HepG2 (cell line): ENCODE results near the gene FGF18. TPM values are rescaled to one million over a fixed set of nuclear protein-coding genes. Genes with fewer than 3 reads are reported as not detected.

Source experiments
- ATAC-seq: fragments of 200-7000 bp; cut with Tn5 transposase; 3 replicates; pipeline ENCODE4 v1.9.1; 2020; ENCODE audit warnings: mild to moderate bottlenecking, moderate library complexity
- BruUV-seq: library from RNA; stranded (reverse); fragments of 400-500 nt; replicated peaks from 2 replicates; lab custom pipeline; 2021; lab: Mats Ljungman, UMichigan
- CTCF ChIA-PET: fragments of 300-600 bp; formaldehyde crosslinking; extraction: SDS; loops from one replicate; lab custom pipeline; 2021; ENCODE audit warnings: low total read pairs, inconsistent platforms, low intra/inter-chr PET ratio; lab: Yijun Ruan, JAX
- POLR2A ChIA-PET: fragments of 350-600 bp; sonication (Branson Sonifier 250); formaldehyde crosslinking; loops from one replicate; lab custom pipeline; 2020; ENCODE audit warnings: antibody characterized with exemption, inconsistent platforms; lab: Yijun Ruan, JAX
- DNase-seq: peaks from one replicate; pipeline ENCODE4 v3.0.0-alpha.2; 2015; ENCODE audit warnings: low spot score
- FAIRE-seq: peaks from 3 replicates; lab custom pipeline; 2011; peaks lifted over from hg19 to GRCh38; lab: Jason Lieb, UNC
- H2AFZ ChIP-seq: one replicate; pipeline ENCODE4 v1.6.1; 2011; ENCODE audit warnings: low read length, inconsistent platforms
- H3K27ac ChIP-seq: fragments of 300-600 bp; 3 replicates; pipeline ENCODE4 v1.8.0; 2011; ENCODE audit warnings: mixed run types, mild to moderate bottlenecking, mixed read lengths, low read length, inconsistent platforms; ENCODE audit not compliant: insufficient read depth; ENCODE audit errors: extremely low read length
- H3K27me3 ChIP-seq, 2 experiments: fragments of 200-600 bp in 1 of 2; 2 replicates in 1 of 2; 3 replicates in 1 of 2; pipeline versions ENCODE4 v1.6.0 to v1.8.0; 2011; ENCODE audit warnings: low read length in 2 of 2, mild to moderate bottlenecking in 2 of 2, moderate library complexity in 2 of 2, inconsistent platforms in 1 of 2; ENCODE audit not compliant: insufficient read depth in 2 of 2, control insufficient read depth in 1 of 2
- H3K36me3 ChIP-seq, 2 experiments: fragments of 200-600 bp in 1 of 2; replicated peaks in 1 of 2; 2 replicates in 1 of 2; 3 replicates in 1 of 2; pipeline versions ENCODE4 v1.5.1 to v1.8.0; 2011; ENCODE audit warnings: low read length in 2 of 2, inconsistent platforms in 1 of 2; ENCODE audit not compliant: insufficient read depth in 2 of 2, control insufficient read depth in 1 of 2
- H3K4me1 ChIP-seq: 2 replicates; pipeline ENCODE4 v1.5.1; 2012; ENCODE audit warnings: low read length, inconsistent platforms; ENCODE audit not compliant: insufficient read depth
- H3K4me2 ChIP-seq: 2 replicates; pipeline ENCODE4 v1.6.0; 2011; ENCODE audit warnings: low read depth, low read length, inconsistent platforms
- H3K4me3 ChIP-seq, 3 experiments: fragments of 200-600 bp in 1 of 3; sonication (generic), shearing (Covaris generic) in 1 of 3; replicated peaks in 1 of 3; 2 replicates each; pipeline ENCODE4 v1.5.1; 2011 to 2016; ENCODE audit warnings: low read length in 3 of 3, inconsistent platforms in 2 of 3, low read depth in 2 of 3, mild to moderate bottlenecking in 2 of 3, control low read depth in 1 of 3, mixed read lengths in 1 of 3; ENCODE audit not compliant: insufficient read depth in 1 of 3
- H3K79me2 ChIP-seq: one replicate; pipeline ENCODE4 v1.6.1; 2011; ENCODE audit warnings: low read length, inconsistent platforms; ENCODE audit not compliant: insufficient read depth
- H3K9ac ChIP-seq: 2 replicates; pipeline ENCODE4 v1.6.0; 2011; ENCODE audit warnings: mild to moderate bottlenecking, low read depth, low read length, inconsistent platforms; ENCODE audit not compliant: insufficient read depth
- H3K9me3 ChIP-seq: 2 replicates; pipeline ENCODE4 v1.5.1; 2012; ENCODE audit warnings: mild to moderate bottlenecking, low read length
- H4K20me1 ChIP-seq: 2 replicates; pipeline ENCODE4 v1.6.0; 2011; ENCODE audit warnings: inconsistent platforms, mild to moderate bottlenecking, low read length, moderate library complexity; ENCODE audit not compliant: insufficient read depth
- ATF1 ChIP-seq: IDR thresholded peaks from 2 replicates; pipeline ENCODE4 v1.6.1; 2016; ENCODE audit warnings: mild to moderate bottlenecking, control low read depth
- KLF11 ChIP-seq: IDR thresholded peaks from 2 replicates; pipeline ENCODE4 v1.6.1; 2016; ENCODE audit warnings: missing compliant biosample characterization
- MED13 ChIP-seq: sonication (generic); formaldehyde crosslinking; IDR thresholded peaks from 2 replicates; pipeline ENCODE4 v1.5.0; 2020; ENCODE audit warnings: missing genetic modification reagents
- PAF1 ChIP-seq: IDR thresholded peaks from 2 replicates; pipeline ENCODE4 v1.6.1; 2016; ENCODE audit warnings: missing genetic modification reagents, missing compliant biosample characterization
- PTBP1 ChIP-seq: fragments of 200-400 bp; formaldehyde crosslinking; IDR thresholded peaks from 2 replicates; pipeline ENCODE4 v1.6.1; 2018; ENCODE audit warnings: low read length, low read depth; ENCODE audit not compliant: poor library complexity, severe bottlenecking
- SRSF1 ChIP-seq: fragments of 200-400 bp; formaldehyde crosslinking; optimal IDR thresholded peaks from 2 replicates; pipeline ENCODE3; 2017; ENCODE audit warnings: mild to moderate bottlenecking, low read depth, low read length, moderate library complexity
- ZMAT3 ChIP-seq: sonication (generic); formaldehyde crosslinking; conservative IDR thresholded peaks from 2 replicates; pipeline ENCODE4 v1.7.0; 2021; ENCODE audit warnings: missing genetic modification reagents
- ZNF33B ChIP-seq: sonication (generic); formaldehyde crosslinking; IDR thresholded peaks from 2 replicates; pipeline ENCODE4 v1.5.1; 2020; ENCODE audit warnings: mild to moderate bottlenecking, missing genetic modification reagents
- ZNF484 ChIP-seq: sonication (generic); formaldehyde crosslinking; IDR thresholded peaks from 2 replicates; pipeline ENCODE4 v1.5.1; 2020; ENCODE audit warnings: mild to moderate bottlenecking, low read depth, missing genetic modification reagents, borderline replicate concordance
- ZNF607 ChIP-seq: sonication (generic); formaldehyde crosslinking; IDR thresholded peaks from 2 replicates; pipeline ENCODE4 v1.5.1; 2020; ENCODE audit warnings: missing genetic modification reagents, mild to moderate bottlenecking, borderline replicate concordance
- ZNF839 ChIP-seq: sonication (generic); formaldehyde crosslinking; IDR thresholded peaks from 2 replicates; pipeline ENCODE4 v1.4.0; 2020; ENCODE audit warnings: missing genetic modification reagents, mild to moderate bottlenecking, borderline replicate concordance
- whole genome bisulfite sequencing: methylation state at CpG from one replicate; pipeline ENCODE4 v1.1.6; 2017; ENCODE audit warnings: low lambda C conversion rate; 5-methylcytosine and 5-hydroxymethylcytosine counted together
- in situ Hi-C: cut with HindIII; loops from 2 replicates; pipeline ENCODE4 v1.10.0; 2017; ENCODE audit warnings: low pct_unique_long_range_greater_than_20kb; ENCODE audit not compliant: extremely low pct_ligation_motif_present
- intact Hi-C: fragments of 100-400 bp; cut with micrococcal nuclease; formaldehyde crosslinking; loops from one replicate; pipeline ENCODE4 v1.10.0; 2022; ENCODE audit not compliant: unreplicated experiment
- polyA plus RNA-seq, 8 experiments: library from polyadenylated mRNA; depleted of rRNA in 3 of 8; stranded (reverse) in 7 of 8; unstranded in 1 of 8; fragments of >200 nt; fragmentation: Illumina TruSeq in 4 of 8; extraction: Trizol in 4 of 8; gene quantifications; 2 replicates each; pipeline versions ENCODE4 v1.2.1 to v1.2.3, GENCODE V29; 2011 to 2016; ENCODE audit warnings: low read depth in 4 of 8, missing spikeins in 1 of 8, mixed read lengths in 1 of 8; ENCODE audit not compliant: insufficient read depth in 1 of 8
- total RNA-seq, 5 experiments: library from RNA; depleted of rRNA; stranded (reverse); fragments of >200 nt; fragmentation: Illumina TruSeq; extraction: Trizol; gene quantifications; 2 replicates each; pipeline ENCODE4 v1.2.3, GENCODE V29; 2016; ENCODE audit warnings: low read depth in 1 of 5
- TF ChIP-seq, protein P1 (sequence below): sonication (generic); formaldehyde crosslinking; IDR thresholded peaks from 2 replicates; pipeline ENCODE4 v1.4.0; 2020; ENCODE audit warnings: missing genetic modification reagents
- TF ChIP-seq, protein P2 (sequence below): IDR thresholded peaks from 2 replicates; pipeline ENCODE4 v1.6.1; 2016
- TF ChIP-seq, protein P3 (sequence below): sonication (generic); formaldehyde crosslinking; IDR thresholded peaks from 2 replicates; pipeline ENCODE4 v1.4.0; 2020; ENCODE audit warnings: mild to moderate bottlenecking, missing genetic modification reagents, borderline replicate concordance
- TF ChIP-seq, protein P4 (sequence below): sonication (generic); formaldehyde crosslinking; IDR thresholded peaks from 2 replicates; pipeline ENCODE4 v1.4.0; 2020; ENCODE audit warnings: missing genetic modification reagents
- TF ChIP-seq, protein P5 (sequence below): IDR thresholded peaks from 2 replicates; pipeline ENCODE4 v1.6.1; 2016; ENCODE audit warnings: missing genetic modification reagents, missing compliant biosample characterization

FGF18 gene
- total and polyA plus RNA-seq, 2 of the 13 experiments (the other 11 are each of a cell fraction or from before 2014, with no cell fraction given): not detected

DNA sequence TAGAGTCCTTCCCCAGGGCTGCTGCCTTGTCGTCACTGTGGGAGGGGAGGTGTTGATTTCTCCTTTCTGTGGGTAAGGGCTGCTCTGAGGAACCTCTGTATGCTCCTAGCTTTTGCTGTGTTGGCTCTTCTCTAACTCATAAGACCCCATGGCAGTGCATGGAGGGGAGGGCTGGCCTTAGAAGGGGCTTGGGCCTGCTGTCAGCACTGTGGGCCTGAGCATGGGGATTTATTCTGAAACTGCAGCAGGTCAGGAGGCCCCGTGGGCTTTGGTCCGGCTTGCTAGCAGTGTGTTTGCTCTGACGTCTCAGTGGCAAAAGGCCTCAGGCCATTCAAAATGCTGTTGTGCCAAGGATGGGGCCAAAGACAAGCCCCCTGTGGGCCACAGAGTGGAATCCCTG is 6.8 kb downstream of the FGF18 start:
- H3K79me2 ChIP-seq: no peaks in the 10 kb centered on the region
- intact Hi-C loops: no loop called here
- no peaks in the 10 kb centered on the region for H3K9me3 ChIP-seq
- TF ChIP-seq, protein P1, sequence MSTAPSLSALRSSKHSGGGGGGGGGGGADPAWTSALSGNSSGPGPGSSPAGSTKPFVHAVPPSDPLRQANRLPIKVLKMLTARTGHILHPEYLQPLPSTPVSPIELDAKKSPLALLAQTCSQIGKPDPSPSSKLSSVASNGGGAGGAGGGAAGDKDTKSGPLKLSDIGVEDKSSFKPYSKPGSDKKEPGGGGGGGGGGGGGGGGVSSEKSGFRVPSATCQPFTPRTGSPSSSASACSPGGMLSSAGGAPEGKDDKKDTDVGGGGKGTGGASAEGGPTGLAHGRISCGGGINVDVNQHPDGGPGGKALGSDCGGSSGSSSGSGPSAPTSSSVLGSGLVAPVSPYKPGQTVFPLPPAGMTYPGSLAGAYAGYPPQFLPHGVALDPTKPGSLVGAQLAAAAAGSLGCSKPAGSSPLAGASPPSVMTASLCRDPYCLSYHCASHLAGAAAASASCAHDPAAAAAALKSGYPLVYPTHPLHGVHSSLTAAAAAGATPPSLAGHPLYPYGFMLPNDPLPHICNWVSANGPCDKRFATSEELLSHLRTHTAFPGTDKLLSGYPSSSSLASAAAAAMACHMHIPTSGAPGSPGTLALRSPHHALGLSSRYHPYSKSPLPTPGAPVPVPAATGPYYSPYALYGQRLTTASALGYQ (CRISPR knock-in tag): no peak
- no peak for TF ChIP-seq SRSF1
- TF ChIP-seq, protein P2, sequence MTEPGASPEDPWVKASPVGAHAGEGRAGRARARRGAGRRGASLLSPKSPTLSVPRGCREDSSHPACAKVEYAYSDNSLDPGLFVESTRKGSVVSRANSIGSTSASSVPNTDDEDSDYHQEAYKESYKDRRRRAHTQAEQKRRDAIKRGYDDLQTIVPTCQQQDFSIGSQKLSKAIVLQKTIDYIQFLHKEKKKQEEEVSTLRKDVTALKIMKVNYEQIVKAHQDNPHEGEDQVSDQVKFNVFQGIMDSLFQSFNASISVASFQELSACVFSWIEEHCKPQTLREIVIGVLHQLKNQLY: no peak
- TF ChIP-seq MED13 (CRISPR knock-in tag): no peak
- TF ChIP-seq, protein P3, sequence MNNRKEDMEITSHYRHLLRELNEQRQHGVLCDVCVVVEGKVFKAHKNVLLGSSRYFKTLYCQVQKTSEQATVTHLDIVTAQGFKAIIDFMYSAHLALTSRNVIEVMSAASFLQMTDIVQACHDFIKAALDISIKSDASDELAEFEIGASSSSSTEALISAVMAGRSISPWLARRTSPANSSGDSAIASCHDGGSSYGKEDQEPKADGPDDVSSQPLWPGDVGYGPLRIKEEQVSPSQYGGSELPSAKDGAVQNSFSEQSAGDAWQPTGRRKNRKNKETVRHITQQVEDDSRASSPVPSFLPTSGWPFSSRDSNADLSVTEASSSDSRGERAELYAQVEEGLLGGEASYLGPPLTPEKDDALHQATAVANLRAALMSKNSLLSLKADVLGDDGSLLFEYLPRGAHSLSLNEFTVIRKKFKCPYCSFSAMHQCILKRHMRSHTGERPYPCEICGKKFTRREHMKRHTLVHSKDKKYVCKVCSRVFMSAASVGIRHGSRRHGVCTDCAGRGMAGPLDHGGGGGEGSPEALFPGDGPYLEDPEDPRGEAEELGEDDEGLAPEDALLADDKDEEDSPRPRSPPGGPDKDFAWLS (CRISPR knock-in tag): no peak
- no peak for TF ChIP-seq PAF1 (CRISPR knock-in tag)
- no peak for TF ChIP-seq ZNF839
- no peak for TF ChIP-seq KLF11
- TF ChIP-seq ZNF607 (CRISPR knock-in tag): no peak
- TF ChIP-seq ZMAT3 (CRISPR knock-in tag): no peak
- TF ChIP-seq, protein P4, sequence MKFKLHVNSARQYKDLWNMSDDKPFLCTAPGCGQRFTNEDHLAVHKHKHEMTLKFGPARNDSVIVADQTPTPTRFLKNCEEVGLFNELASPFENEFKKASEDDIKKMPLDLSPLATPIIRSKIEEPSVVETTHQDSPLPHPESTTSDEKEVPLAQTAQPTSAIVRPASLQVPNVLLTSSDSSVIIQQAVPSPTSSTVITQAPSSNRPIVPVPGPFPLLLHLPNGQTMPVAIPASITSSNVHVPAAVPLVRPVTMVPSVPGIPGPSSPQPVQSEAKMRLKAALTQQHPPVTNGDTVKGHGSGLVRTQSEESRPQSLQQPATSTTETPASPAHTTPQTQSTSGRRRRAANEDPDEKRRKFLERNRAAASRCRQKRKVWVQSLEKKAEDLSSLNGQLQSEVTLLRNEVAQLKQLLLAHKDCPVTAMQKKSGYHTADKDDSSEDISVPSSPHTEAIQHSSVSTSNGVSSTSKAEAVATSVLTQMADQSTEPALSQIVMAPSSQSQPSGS (CRISPR knock-in tag): no peak
- TF ChIP-seq PTBP1: no peak
- TF ChIP-seq ATF1: no peak
- TF ChIP-seq ZNF33B (CRISPR knock-in tag): no peak
- TF ChIP-seq, protein P5, sequence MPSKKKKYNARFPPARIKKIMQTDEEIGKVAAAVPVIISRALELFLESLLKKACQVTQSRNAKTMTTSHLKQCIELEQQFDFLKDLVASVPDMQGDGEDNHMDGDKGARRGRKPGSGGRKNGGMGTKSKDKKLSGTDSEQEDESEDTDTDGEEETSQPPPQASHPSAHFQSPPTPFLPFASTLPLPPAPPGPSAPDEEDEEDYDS (CRISPR knock-in tag): no peak
- no peak for TF ChIP-seq ZNF484
- TF ChIP-seq, all 625 proteins: peak for 0
- no TSS peak for BruUV-seq
- DNase-seq (no peak), FAIRE-seq (no peak), ATAC-seq (no peak)
- no peak overlapping the region for H3K27ac ChIP-seq
- no peaks in the 10 kb centered on the region for H3K4me1 ChIP-seq
- H3K36me3 ChIP-seq: no peaks in the 10 kb centered on the region
- no peaks in the 10 kb centered on the region for H4K20me1 ChIP-seq
- POLR2A ChIA-PET: no interaction called here
- H3K9ac ChIP-seq: no peak overlapping the region
- H3K4me3 ChIP-seq: no peak overlapping the region
- H3K27me3 ChIP-seq: peaks cover 2 to 11% of the 10 kb centered on the region in 2 experiments; a peak in 4 of 5 replicates
- H3K4me2 ChIP-seq: no peak overlapping the region
- H2AFZ ChIP-seq: no peak overlapping the region
- WGBS: 0% methylated on average over 1 of the region's 4 CpGs
- CTCF ChIA-PET: no interaction called here
- in situ Hi-C loops: loop anchor here (10.0 kb wide), 1 partner anchor 169 kb away; no protein-coding TSS in a partner anchor
